SK-N-SH (cell line): ENCODE results near the gene ZSWIM5.

Source experiments
- CTCF ChIP-seq: fragments of 200-600 bp; sonication (generic); IDR thresholded peaks from 2 replicates; pipeline ENCODE4 v1.6.1; 2017; ENCODE audit warnings: antibody characterized with exemption, mild to moderate bottlenecking, moderate library complexity
- FOSL2 ChIP-seq: IDR thresholded peaks from 2 replicates; pipeline ENCODE4 v1.4.0; 2012; ENCODE audit warnings: low read depth, mild to moderate bottlenecking, moderate library complexity, borderline replicate concordance
- FOXJ3 ChIP-seq: sonication (generic); formaldehyde crosslinking; IDR thresholded peaks from 2 replicates; pipeline ENCODE4 v1.5.1; 2020; ENCODE audit warnings: mild to moderate bottlenecking, missing genetic modification reagents
- FOXM1 ChIP-seq: IDR thresholded peaks from 2 replicates; pipeline ENCODE4 v1.4.0; 2012; ENCODE audit warnings: low read depth, mild to moderate bottlenecking
- GABPA ChIP-seq: IDR thresholded peaks from 2 replicates; pipeline ENCODE4 v1.4.0; 2012; ENCODE audit warnings: low read depth, mild to moderate bottlenecking
- MXI1 ChIP-seq: IDR thresholded peaks from 2 replicates; pipeline ENCODE4 v1.6.1; 2012; ENCODE audit warnings: mild to moderate bottlenecking, low read depth, low read length, improper control_type of control experiment
- NFIC ChIP-seq: IDR thresholded peaks from 2 replicates; pipeline ENCODE4 v1.4.0; 2012; ENCODE audit warnings: borderline replicate concordance
- RFX5 ChIP-seq: IDR thresholded peaks from 2 replicates; pipeline ENCODE4 v1.6.1; 2012; ENCODE audit warnings: mild to moderate bottlenecking, improper control_type of control experiment, low read length
- RXRA ChIP-seq: IDR thresholded peaks from 2 replicates; pipeline ENCODE4 v1.4.0; 2012; ENCODE audit warnings: low read depth, mild to moderate bottlenecking, borderline replicate concordance
- SMC3 ChIP-seq: IDR thresholded peaks from 2 replicates; pipeline ENCODE4 v1.6.1; 2012; ENCODE audit warnings: low read depth, low read length, improper control_type of control experiment
- TAF1 ChIP-seq: IDR thresholded peaks from 2 replicates; pipeline ENCODE4 v1.6.1; 2012; ENCODE audit warnings: low read depth, mild to moderate bottlenecking, low read length, moderate library complexity, borderline replicate concordance
- YY1 ChIP-seq: IDR thresholded peaks from 2 replicates; pipeline ENCODE4 v1.4.0; 2012; ENCODE audit warnings: low read depth, mild to moderate bottlenecking

DNA sequence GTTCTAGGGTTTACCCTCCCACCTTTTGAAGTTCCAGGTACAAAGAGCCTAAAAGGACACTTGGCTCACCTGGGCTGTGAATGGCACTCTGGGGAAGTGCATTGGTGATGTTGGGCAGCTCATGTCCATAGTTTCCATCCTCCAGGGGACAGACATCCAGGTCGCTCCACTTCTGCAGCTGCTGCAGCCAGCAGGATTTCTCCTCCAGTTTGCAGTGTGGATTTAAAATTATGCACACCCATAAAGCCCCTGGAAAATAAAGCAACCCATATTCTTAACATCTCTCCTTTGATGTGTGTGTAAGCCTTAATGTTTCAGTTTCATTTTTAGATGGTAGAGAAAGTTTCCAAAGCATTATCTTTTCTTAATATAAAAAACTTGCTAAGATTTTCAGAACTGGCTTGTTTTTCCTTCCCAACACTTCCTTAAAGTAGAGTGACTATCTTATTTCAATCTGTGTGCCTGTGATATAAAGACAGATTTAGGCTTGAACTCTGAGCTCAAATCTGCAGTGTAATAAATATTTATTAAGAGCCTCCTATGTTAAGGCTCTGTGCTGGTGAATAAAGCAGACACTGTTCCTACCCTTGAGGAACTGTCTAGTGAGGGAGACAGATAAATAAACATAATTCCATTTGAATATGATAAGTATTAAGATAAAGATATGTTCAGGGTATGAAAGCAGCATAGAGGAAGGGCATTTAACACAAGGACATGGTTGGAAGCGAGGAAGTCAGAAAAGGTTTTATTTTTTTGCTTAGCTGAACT is 155.2 kb downstream of the ZSWIM5 start:
- TF ChIP-seq RXRA (no peak), CTCF (no peak), RFX5 (no peak), FOSL2 (no peak), YY1 (no peak), GABPA (no peak), TAF1 (no peak), FOXJ3 (CRISPR knock-in tag) (no peak), SMC3 (no peak), NFIC (no peak), FOXM1 (no peak), MXI1 (no peak)
